Effector CD4-positive, alpha-beta T cell (primary cell): Measurements from ENCODE around the gene ATG16L2.
"Not testable (repeated sequence)": the region's sequence is repeated elsewhere in the genome, so short reads cannot be mapped to it uniquely, and the experiment has no call there.

ENCODE experiments used
- DNase-seq: peaks from one replicate; pipeline ENCODE4 v3.0.0-alpha.2; 2020

ATG16L2 gene

DNA sequence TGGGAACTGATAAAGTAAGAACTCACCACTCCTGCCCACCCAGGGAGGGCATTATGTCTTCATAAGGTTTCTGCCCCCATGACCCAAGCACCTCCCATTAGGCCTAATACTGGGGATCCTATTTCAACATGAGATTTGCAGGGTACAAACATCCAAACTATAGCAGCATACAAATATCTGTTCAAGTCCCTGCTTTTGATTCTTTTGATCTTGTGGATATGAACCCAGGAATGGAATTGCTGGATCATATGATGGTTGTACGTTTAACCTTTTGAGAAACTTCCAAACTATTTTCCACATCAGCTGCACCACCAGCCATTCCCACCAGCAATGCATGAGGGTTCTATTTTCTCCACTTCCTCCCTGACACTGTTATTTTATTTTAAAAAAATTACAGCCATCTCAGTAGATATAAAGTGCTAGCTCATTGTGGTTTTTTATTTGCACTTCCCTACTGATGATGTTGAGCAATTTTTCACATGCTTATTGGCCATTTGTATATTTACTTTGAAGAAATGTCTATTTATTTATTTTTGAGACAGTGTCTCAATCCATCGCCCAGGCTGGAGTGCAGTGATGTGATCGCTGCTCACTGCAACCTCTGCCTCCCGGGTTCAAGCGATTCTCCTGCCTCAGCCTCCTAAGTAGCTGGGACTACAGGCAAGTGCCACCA lies 7.1 kb upstream of the ATG16L2 start:
- no peak for DNase-seq

DNA sequence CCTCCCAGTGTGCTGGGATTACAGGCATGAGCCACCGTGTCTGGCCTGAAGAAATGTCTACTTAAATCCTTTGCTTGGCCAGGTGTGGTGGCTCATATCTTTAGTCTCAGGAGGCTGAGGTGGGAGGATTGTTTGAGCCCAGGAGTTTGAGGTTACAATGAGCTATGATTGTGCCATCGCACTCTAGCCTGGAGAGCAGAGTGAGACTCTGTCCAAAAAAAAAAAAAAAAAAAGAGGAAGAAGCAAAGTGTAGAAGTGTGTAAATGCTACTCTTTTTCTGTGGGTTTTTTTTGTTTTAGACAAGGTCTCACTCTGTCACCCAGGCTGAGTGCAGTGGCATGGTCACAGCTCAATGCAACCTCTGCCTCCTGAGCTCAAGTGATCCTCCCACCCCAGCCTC lies 6.4 kb upstream of the ATG16L2 start:
- DNase-seq = no peak

DNA sequence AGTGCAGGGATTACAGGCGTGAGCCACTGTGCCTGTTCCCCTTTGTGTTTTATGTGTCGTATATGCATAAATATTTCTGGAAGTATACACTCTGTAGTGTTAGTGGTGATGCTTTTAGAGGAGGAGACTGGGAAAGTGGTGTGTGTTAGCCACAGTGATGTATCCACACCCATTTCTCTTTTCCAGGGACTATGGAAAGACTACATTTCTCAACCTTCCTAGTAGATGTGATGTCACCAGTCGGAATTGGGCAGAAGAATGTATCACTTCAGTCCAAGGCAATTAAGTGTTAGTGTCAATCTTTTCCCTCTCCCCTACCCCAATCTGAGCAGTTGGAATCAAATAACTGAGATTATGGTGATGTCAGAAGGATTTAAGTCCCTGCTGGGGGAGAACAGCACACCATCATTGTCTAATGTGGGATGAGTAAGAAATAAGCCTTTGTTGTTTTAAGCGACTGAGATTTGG lies 5.8 kb upstream of the ATG16L2 start:
- no peak for DNase-seq

DNA sequence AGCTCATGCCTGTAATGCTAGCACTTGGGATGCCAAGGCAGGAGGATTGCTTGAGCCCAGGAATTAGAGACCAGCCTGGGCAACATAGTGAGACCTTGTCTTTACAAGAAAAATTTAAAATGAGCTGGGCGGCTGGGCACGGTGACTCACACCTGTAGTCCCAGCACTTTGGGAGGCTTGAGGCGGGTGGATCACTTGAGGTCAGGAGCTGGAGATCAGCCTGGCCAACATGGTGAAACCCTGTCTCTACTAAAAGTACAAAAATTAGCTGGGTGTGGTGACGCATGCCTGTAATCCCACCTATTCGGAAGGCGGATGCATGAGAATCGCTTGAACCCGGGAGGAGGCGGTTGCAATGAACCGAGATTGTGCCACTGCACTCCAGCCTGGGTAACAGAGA lies 2.5 kb upstream of the ATG16L2 start:
- not testable (repeated sequence) for DNase-seq

DNA sequence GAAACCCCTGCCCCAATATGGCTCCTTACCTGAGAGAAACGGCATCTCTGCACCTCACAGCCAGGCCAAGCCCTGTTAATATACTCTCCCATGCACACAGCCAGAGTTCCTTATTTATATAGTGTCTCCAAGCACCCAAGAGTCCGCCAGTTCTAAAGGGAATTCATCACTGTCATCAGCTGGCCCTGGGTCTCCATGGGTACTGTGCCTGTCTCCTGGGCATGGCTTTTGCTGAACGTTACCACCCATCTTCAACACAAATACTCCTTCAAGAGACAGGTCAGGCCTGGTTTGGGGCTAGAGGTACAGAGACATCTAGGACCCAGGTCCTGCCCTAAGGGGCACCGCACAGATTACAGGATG lies 1.6 kb upstream of the ATG16L2 start:
- DNase-seq = no peak

DNA sequence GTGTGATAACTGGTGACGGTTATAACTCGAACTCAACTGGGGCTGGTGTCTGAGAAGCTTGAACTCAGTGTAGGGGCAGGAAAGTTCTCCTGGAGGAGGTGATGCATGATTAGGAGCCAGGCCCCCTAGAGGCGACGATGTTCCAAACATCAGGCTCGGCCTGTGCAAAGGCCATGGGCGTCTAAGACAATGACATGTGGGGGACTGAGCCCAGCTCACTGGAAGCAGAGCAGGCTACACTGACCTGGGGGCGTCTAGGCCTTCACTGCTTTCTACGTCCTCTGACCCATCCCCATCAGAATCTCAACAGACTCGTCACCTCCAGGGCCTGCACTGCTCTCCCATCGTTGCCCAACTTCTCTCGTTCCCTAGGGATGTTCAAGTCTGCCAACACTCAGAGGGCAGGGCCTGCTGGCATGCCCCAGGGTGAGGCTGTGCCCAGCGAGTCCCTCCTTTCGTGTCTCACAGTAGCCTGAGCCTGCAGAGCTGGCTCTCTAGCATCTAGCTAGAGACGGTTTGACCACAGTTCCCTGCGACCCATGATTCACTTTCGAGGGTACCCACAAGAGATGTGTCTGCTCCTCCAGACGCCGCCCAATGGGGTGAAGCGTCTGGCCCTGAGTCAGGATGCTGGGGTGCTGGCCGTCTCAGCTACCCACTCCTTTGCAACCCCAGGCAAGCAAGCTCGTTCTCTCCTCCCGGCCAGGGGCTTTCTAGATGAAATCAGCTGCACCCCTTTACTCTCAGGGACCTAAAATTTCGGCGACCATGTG lies 1.1 kb upstream of the ATG16L2 start:
- DNase-seq = peak; percentile 50

DNA sequence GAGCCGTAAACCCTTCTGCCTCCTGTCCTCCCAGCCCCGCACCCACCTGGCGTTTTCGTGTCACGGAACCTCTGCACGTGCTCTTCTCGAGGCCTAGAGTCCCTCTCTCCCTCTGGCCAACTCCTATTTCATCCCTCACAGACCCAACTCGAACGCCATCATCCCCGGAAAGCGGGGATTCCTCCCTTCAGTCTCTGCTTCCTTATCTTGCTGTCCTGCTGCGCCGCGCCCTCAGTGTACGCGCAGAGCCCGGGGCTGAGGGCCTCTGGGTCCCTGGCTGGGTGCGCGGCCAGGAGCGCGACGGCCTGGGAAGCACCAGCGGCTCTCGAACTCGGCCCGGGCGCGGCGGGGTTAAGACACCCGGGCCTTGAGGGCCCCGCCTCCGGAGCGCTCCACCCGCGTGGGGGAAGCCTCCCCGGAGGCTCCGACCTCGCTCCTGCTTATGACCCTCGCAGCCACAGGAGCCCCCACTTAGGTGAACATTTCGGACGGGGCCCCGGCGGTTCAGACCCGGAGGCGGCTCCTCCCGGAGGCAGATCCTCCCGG lies 398 bp upstream of the ATG16L2 start:
- DNase-seq = no peak

DNA sequence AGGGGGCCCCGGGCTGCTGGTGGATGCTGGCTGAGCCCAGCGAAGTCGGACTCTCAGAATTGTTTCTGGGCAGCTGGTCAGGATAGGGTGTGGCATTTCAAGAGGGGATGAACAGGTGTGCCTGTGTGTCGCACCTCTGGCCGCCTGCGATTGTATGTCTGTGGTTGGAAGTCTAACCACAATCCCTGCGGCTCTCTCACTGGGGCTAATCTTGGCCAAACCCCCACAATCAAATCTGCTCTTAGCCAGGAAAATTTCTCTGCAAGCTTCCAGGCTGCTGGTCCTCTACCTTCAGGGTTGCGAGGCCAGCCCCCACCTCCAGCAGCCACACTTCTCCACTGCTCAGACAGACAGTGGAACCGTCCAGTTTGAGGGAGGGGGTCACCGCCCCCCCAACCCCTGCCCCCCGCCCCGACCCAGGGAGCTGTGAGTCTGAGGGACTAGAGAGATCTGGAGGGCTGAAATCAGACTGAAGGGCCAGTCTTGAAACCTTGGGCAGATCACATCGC lies 953 bp downstream of the ATG16L2 start:
- no peak for DNase-seq

DNA sequence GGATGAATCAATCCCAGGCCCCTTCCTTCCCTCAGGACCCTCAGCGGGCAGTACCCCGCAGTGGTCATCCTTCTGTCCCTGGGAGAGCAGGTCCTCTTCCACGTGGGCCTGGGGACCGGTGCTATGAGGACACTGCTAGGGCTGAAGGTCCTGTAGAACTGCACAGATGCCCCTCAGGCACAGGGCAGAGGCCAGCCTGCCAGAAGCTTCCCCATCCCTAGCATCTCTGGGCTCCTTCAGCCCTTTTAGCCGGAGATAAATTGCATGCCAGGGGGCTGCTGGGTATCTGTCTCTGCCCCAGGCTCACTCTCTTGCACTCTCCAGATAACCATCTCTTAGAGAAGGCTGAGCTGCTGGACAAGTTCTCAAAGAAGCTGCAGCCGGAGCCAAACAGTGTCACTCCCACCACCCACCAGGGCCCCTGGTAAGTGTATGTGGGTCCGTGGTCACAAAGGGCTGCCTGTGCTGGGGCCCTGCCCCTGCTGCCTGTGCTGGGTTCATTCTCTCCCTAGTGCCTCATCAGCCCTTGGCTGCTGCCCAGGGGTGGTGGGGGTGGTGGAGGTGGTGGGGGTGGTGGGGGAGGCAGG lies 2.3 kb downstream of the ATG16L2 start:
- DNase-seq = no peak

DNA sequence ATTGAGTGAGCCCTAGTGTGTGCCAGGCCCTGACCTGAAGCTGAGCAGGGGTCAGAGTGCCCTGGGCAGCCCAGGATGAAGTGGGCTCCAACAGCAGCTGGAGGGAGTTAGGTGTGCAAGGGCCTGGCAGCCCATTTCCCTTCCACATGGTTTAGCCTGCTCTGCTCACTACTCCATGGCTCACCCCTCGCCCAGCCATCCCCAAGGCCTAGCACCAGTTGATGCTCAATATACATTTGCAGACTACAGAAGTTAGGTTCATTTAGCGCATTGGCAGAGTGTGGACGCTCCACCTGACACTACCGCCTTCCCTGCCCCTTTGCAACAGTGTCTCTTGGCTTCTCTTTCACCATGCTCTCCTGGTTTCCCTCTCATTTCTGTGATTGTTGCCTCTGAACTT lies 3.8 kb downstream of the ATG16L2 start:
- no peak for DNase-seq

DNA sequence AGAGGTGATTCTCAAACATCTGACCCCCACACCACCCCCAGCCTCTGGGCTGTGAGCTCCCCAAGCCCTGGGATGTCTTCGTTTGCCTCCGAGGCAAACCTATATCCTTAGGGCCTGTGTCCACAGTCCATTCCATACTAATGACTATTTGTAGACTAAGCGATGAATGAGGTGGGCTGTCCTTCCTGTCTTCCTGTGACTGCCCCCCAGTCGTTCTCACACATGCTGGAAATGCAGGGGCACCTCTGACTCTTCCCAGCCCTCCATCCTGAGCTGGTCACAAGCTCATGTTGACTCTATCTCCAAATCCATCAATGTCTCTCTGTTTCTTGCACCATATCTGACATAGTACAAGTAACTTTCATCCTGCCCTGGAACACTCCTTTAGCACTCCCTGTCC lies 4.8 kb downstream of the ATG16L2 start:
- no peak for DNase-seq

DNA sequence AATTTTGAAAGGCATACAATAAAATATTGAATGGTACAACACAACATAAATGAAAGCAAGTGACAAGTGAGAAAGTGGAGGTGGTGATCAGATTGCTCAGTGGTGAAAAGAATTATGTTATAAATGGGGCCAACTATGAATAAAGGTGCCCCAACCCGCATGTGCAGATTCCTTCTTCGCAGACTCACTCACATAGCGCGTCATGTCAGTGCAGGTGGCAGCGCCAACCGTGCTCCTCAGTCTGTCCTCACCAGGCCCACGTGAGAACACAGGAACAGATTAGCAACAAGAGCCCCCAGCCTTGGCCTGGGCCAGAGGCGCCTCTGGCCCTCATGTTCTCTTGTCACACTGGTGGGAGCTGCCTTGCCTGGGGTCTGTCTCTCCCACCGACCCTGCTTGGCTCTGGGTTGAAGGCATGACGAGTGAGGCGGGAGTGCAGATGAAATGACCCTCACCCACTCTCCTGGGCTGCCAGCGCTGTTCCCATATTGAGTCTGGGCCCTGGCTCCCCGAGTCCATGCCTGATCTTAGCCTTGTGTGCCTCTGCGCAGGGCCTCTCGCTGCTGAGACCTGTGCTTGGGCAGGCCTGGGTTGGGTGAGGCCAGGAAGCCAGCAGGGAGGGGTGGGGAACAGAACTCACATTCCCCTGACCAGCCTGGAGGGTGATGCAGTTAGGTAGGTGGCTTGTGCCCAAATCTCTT lies 6.4 kb downstream of the ATG16L2 start:
- no peak for DNase-seq

DNA sequence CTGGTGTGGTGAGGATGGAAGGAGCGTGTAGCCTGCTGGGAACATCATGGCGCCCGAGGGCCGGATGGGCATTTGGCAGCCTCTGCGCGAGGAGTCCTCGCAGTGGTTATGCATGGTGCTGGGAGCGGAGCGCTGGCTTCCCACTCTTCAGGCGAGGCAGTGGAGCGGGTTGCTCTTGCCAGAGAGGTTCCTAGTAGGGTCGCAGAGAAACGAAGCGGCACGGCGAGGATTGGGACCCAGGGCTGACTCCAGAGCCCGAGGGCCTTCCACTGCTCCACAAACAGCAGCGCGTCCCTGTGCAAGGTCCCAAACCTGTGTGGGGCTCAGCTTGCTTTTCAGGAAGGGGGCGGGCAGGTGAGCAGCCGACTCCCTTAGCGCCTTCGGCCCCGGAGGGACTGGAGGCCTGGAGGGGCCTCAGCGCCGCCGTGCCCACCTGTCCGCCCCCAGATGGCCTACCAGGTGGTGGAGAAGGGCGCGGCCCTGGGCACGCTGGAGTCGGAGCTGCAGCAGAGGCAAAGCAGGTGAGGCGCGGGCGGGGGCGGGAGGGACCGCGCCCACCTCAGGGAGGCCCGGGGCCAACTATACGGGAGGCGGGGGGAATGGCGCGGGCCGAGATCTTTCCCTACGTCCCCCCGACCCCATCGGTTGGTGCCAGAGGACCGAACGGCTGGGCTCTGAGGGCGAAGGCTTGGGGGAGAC lies 7.2 kb downstream of the ATG16L2 start:
- no peak for DNase-seq

DNA sequence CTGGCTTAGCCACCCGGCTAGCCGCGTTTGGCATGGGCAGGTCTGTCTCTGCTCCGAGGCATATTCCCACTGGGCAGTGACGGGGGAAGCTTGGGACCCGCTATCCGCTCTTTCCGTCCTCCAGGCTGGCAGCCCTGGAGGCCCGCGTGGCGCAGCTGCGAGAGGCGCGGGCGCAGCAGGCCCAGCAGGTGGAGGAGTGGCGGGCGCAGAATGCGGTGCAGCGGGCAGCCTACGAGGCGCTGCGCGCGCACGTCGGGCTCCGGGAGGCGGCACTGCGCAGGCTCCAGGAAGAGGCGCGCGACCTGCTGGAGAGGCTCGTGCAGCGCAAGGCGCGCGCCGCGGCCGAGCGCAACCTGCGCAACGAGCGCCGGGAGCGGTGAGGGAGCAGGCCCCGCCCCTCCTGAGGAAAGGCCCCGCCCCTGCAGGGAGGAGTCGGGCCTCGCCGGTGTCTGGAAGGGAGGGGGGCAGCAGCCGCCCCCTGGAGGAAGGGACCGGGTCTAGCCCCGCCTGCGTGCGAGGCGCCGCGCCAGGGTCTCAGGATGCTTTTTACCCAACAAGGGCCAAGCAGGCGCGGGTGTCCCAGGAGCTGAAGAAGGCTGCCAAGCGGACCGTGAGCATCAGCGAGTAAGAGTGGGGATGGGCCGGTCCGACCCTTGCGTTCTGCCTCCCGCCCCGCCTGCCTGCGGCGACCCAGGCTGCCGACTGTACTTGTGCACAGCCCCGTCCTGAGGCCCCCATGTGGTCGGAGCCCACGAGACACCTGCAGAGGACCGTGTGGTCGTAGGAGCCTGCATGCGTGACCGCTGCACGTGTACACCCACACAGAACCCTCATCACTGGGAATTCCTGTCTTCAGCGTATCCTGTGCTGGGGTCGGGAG lies 7.9 kb downstream of the ATG16L2 start:
- peak; percentile 77 for DNase-seq

DNA sequence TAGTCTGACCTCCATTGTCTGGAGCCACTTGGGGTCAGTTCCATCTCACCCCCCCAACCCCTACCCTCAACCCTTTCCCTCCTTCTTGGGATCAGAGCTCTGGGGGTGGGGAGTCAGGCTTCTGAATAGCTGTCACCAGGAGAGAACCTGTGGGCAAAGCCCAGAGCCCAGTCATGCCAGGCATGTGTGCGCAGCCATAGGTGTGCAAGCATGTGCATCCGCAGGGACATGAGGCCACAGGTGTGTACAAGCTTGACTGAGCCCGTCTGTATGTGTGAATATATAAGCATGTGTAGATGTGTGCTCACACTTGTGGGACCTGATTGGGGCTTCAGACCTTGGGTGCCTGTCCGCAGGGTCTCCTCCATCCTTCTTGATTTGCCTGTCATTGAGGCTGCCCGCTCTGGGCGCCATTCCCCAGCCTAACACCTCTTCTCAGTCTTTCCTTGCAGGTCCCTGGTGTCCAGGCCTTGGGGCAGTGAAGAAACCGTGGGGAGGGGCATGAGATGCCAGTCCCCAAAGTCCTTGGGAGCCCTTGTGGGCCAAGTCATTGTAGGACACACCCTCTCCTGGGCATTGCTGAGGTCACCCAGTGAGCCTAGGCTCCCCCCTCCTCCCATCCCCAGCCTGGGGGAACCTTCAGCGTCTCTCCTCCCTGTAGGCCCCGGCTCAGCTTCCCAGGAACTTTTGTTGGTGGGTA lies 9.0 kb downstream of the ATG16L2 start:
- DNase-seq = no peak

DNA sequence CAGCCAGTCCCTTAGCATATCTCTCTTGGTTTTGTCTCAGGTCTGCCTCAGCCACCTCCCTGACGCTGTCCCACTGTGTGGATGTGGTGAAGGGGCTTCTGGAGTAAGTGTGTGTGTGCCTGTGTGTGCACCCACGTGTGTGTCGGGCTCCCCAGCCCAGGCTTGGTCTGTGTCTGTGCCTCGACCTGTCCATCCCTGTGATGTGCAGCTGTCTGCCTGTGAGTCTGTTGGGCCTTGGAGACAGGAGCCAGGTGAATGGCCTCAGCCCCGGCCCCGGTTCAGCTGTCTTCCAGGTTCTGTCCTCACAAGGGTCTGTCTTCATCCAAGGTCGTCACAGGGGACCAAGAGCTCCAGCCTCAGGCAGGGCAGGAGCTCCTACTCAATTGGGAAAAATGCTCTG lies 9.8 kb downstream of the ATG16L2 start:
- no peak for DNase-seq

DNA sequence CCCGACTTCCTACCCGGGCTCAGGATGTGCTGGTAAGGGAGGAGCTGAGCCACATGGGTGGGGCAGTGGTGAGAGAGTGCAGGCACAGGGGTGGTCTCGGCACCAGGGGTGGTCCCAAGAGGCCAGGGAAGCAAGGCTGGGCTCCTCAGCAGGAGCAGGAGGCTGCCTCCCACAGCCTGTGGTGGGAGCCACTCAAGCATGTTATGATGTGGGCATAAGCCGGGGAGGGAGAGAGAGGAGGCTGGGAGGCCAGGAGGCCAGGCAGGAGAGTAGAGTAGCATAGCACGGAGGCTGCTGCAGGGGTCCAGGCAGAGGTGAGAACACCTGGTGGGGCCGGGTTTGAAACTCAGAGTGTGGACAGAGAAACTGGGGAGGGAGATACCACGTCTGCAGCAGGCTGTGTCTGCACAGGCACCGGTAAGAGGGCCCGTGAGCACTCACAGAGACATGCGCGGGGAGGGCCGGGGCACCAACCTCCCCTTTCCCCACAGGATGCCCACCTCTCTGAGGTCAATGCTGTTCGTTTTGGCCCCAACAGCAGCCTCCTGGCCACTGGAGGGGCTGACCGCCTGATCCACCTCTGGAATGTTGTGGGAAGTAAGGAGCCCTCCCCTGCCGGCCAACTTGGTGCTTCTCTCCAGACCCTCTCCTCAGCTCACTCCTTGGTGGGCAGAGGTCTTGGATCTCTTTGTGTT lies 10.7 kb downstream of the ATG16L2 start:
- DNase-seq = no peak

DNA sequence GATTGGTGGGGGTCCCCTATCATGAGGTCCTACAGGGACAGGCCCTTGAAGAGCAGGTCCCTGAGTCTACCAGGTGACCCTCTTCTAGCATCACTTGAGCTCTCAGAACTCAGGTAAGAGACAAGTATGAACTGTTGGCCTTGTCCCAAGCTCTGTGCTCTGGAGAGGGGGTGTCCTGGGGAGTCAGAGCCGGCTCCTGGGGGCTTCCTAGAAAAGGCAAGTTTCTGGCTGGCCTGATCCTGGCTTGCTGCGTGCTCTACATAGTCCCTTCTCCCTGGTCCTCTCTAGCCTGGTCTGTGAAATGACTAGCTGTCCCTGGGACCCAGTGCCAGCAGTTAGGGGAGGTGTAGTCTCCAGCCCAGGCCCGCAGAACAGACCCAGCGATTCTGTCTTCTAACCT lies 11.4 kb downstream of the ATG16L2 start:
- no peak for DNase-seq

DNA sequence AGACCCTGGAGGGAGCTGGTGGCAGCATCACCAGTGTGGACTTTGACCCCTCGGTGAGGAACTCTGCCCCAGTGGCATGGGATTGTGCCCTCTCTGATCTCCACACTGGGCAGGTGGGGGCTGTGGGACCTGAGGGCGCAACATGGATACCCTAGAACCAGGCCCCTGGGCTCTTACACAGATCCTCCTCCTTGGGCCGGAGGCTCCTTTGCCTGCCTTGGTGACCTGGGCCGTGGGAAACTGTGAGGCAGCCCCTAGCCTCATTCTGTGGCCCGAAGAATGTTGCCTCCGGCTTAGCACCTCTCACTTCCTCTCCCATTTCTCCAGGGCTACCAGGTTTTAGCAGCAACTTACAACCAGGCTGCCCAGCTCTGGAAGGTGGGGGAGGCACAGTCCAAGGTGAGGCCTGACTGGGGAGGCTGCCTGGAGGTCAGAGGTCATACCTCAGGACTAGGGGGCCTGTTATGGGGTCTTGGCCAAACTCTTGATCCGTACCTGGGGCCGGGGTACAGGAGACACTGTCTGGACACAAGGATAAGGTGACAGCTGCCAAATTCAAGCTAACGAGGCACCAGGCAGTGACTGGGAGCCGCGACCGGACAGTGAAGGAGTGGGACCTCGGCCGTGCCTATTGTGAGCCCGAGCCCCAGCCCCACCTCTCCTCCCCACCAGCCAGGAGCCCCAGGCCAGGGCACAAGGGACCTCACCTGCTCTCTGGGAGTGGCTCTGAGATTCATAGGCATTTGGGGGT lies 12.2 kb downstream of the ATG16L2 start:
- no peak for DNase-seq
